ENCODE results near the gene CALHM3. TPM values are rescaled to one million over a fixed set of nuclear protein-coding genes. Genes with fewer than 3 reads are reported as not detected.

Gene CALHM3
- total and polyA plus RNA-seq, 3 experiments from 2014 or later: not detected

DNA sequence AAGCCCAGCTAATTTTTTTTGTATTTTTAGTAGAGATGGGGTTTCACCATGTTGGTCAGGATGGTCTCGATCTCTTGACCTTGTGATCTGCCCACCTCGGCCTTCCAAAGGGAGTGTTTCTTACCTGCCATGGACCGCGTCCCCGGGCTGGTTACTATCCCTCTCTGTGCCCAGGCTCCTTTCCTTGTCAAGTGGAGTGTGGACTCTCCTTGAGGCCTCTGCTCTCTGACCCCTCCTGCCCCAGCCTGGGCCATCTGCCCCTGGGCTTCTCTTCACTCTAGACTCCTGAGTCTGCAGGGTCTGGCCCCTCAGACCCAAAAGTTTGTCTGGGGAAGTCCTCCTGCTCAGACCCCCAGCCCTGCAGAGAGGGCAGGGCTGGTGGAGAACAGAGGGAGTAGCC is 35.2 kb upstream of the CALHM3 start:
- no peaks in the 10 kb centered on the region for H3K36me3 ChIP-seq (ENCODE audit: insufficient read depth, low read length)
- H3K4me3 Mint-ChIP-seq: no peak overlapping the region
- H3K27ac Mint-ChIP-seq: peak overlapping the region in 1 of 8 donors; percentile 64
- DNase-seq: no peak
- peaks cover 2 to 5% (median 5%) of the 10 kb centered on the region in 3 donors for H3K4me1 Mint-ChIP-seq
- peaks cover 0 to 11% of the 10 kb centered on the region in 2 donors for H3K27me3 Mint-ChIP-seq
- no peak overlapping the region for H3K4me3 ChIP-seq (ENCODE audit: low read length)
- peaks cover 8% of the 10 kb centered on the region for H3K27me3 ChIP-seq (ENCODE audit: insufficient read depth, low read length, poor library complexity, severe bottlenecking)
- H3K4me1 ChIP-seq (ENCODE audit: insufficient read depth, low read length): no peaks in the 10 kb centered on the region
- H3K9me3 Mint-ChIP-seq: no peaks in the 10 kb centered on the region
- no peaks in the 10 kb centered on the region for H3K9me3 ChIP-seq (ENCODE audit: low read length)
- H3K36me3 Mint-ChIP-seq: no peaks in the 10 kb centered on the region
- POLR2A ChIA-PET: no interaction called here
- CTCF ChIA-PET: no interaction called here
- H3K27ac ChIP-seq (ENCODE audit: low read depth, low read length): no peak overlapping the region

DNA sequence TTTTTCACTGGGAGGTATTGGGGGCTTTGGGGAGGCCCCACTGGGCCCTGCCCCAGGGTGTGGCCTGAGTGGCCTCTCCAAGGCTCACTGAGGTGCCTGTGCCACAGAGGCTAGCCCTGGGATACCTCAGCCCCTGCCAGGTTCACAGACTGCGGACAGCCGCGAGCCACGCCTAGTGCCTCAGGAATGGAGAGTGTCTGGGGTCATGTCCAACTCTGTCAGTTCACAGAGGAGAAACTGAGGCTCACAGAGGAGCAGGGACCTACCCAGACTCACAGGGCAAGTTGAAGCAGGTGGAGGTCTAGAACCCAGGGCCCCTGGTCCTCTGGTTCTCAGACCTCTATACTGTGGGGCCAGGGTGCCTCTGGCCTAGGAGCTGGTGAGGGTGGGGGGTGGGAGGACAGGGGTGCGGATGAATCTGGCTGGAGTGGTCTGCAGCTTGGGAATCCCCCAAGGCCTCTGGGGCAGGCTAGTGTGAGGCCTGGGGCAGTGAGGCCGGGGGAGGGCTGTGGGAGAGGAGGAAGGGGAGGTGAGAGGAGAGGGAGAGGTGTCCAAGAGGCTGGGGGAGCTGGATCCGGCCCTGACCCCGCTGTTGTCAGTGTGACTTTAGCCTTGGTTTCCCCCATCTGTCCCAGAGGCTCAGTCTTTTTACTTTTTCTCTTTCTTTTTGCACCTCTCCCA is 34.5 kb upstream of the CALHM3 start:
- ChIA-PET CTCF (no interaction called here), POLR2A (no interaction called here)
- no peaks in the 10 kb centered on the region for H3K4me1 ChIP-seq (ENCODE audit: insufficient read depth, low read length)
- Mint-ChIP-seq H3K27ac (peak overlapping the region in 1 of 8 donors; percentile 38), H3K9me3 (no peaks in the 10 kb centered on the region), H3K36me3 (no peaks in the 10 kb centered on the region), H3K4me3 (no peak overlapping the region), H3K27me3 (peaks cover 0 to 11% of the 10 kb centered on the region in 2 donors), H3K4me1 (peaks cover 2 to 5% (median 5%) of the 10 kb centered on the region in 3 donors)
- no peaks in the 10 kb centered on the region for H3K36me3 ChIP-seq (ENCODE audit: insufficient read depth, low read length)
- DNase-seq: no peak
- peaks cover 7% of the 10 kb centered on the region for H3K27me3 ChIP-seq (ENCODE audit: insufficient read depth, low read length, poor library complexity, severe bottlenecking)
- no peak overlapping the region for H3K27ac ChIP-seq (ENCODE audit: low read depth, low read length)
- no peaks in the 10 kb centered on the region for H3K9me3 ChIP-seq (ENCODE audit: low read length)
- no peak overlapping the region for H3K4me3 ChIP-seq (ENCODE audit: low read length)

DNA sequence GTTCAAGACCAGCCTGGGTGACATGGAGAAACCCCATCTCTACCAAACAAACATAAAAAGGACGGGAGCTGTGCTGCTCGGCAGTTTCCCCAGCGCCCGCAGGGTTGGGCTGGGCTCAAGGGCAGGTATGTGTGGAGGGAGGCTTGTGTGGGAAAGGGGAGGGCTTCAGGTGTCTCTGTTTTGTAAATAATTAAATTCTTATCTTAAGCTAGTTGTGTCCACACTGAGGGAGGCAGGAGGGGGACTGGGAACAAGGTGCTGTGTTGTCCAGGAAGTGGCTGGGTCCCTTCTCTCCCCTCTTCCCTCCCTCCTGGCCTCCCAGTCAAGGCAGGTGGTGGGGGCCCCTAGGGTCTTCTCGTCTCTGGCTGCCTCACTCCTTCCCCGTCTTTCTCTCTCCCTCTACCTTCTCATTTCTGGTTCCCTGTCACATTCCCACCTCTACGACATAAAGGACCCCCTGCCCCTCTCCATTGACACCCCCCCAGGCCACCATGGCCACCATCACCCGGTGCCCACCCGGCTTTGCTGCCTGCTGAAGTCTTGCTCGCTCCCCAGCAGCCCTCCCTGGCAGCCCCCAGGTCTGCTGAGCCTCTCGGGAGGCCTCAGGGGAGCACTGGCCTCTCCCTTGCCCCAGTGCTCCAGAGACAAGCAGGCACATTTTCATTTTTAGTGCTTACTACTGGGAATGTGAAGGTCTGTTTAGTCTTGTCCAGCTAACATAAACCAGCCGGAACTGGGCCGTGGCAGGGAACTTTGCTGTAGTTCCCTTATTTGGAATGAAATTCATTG is 33.7 kb upstream of the CALHM3 start:
- DNase-seq: no peak
- H3K27me3 Mint-ChIP-seq: peaks cover 0 to 11% of the 10 kb centered on the region in 2 donors
- no peaks in the 10 kb centered on the region for H3K36me3 Mint-ChIP-seq
- no peaks in the 10 kb centered on the region for H3K9me3 Mint-ChIP-seq
- H3K4me3 Mint-ChIP-seq: no peak overlapping the region
- CTCF ChIA-PET: no interaction called here
- Histone ChIP-seq H3K27ac (ENCODE audit: low read depth, low read length) (no peak overlapping the region), H3K27me3 (ENCODE audit: insufficient read depth, low read length, poor library complexity, severe bottlenecking) (peaks cover 7% of the 10 kb centered on the region), H3K4me3 (ENCODE audit: low read length) (no peak overlapping the region), H3K9me3 (ENCODE audit: low read length) (no peaks in the 10 kb centered on the region), H3K4me1 (ENCODE audit: insufficient read depth, low read length) (no peaks in the 10 kb centered on the region), H3K36me3 (ENCODE audit: insufficient read depth, low read length) (no peaks in the 10 kb centered on the region)
- peaks cover 2 to 5% (median 5%) of the 10 kb centered on the region in 3 donors for H3K4me1 Mint-ChIP-seq
- POLR2A ChIA-PET: no interaction called here
- H3K27ac Mint-ChIP-seq: peak overlapping the region in 1 of 8 donors; percentile 38

DNA sequence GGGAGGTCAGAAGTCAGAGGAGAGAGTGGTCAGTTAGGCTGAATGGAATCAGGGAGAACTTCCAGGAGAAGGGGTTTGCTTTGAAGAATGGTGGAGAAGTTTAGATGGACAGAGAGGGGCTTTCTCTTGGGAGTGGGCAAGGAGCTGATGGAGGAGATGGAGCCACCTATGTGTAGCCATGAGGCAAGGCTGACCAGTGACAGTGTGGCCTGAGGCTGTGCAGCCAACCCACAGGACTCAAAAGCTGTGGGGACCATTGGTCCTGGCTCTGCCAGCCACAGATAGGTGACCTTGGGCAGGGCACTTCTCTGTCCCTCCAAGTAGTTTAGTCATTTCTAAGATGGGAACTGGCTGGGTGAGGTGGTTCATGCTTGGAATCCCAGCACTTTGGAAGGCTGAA is 33.1 kb upstream of the CALHM3 start:
- no peaks in the 10 kb centered on the region for H3K9me3 ChIP-seq (ENCODE audit: low read length)
- ChIA-PET CTCF (no interaction called here), POLR2A (no interaction called here)
- H3K4me3 Mint-ChIP-seq: no peak overlapping the region
- peaks cover 7% of the 10 kb centered on the region for H3K27me3 ChIP-seq (ENCODE audit: insufficient read depth, low read length, poor library complexity, severe bottlenecking)
- no peak overlapping the region for H3K27ac ChIP-seq (ENCODE audit: low read depth, low read length)
- H3K4me1 Mint-ChIP-seq: peaks cover 2 to 5% (median 5%) of the 10 kb centered on the region in 3 donors
- no peak overlapping the region for H3K4me3 ChIP-seq (ENCODE audit: low read length)
- no peaks in the 10 kb centered on the region for H3K4me1 ChIP-seq (ENCODE audit: insufficient read depth, low read length)
- H3K27me3 Mint-ChIP-seq: peaks cover 0 to 14% of the 10 kb centered on the region in 2 donors
- no peaks in the 10 kb centered on the region for H3K9me3 Mint-ChIP-seq
- no peaks in the 10 kb centered on the region for H3K36me3 ChIP-seq (ENCODE audit: insufficient read depth, low read length)
- DNase-seq: no peak
- H3K36me3 Mint-ChIP-seq: no peaks in the 10 kb centered on the region
- H3K27ac Mint-ChIP-seq: no peak overlapping the region

DNA sequence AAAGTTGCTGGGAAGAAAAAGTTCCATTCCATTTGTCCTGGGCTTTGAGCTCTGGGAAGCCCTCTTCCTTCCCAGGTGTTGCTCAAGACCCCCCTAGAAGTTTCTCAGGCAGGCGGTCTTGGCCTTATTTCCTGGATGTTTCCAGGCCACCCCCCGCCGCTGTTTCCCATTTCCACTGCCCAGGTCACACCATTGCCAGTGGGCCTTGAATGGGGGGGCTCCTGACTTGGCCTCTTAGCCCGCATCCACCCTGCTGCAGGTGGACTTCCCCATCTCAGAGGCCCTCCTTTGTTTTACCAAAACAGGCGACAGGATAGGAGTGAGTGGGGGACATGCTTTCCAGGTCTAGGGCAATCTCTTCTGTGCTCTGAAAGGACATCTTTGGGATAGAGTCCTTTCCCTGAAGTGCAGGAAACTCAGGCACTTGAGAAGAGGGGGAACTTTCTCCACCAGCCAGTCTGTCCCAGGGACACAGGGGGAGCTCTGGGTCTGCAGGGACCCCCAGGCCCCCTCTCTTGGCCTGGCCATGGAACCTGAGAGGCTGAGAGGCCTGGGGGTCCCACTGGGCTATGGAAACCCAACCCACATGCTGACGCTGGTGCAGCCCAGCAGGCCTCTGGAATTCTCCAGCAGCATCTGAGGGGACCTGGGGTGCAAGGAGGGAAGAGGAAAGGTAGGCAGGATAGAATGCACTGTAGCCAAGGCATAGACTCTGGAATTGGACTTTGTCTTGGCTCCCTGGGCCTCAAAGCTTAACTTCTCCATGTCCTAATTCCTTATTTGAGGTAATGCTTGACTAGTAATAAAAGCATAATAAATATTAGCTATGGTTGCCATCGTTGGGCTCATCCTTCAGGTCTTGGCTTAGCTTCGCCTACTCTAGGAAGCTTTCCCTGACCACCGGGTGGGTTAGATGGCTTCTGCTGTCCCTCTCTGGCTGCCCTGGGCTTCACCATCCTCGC is 32.0 kb upstream of the CALHM3 start:
- Histone ChIP-seq H3K4me1 (ENCODE audit: insufficient read depth, low read length) (no peaks in the 10 kb centered on the region), H3K9me3 (ENCODE audit: low read length) (no peaks in the 10 kb centered on the region), H3K36me3 (ENCODE audit: insufficient read depth, low read length) (no peaks in the 10 kb centered on the region), H3K27me3 (ENCODE audit: insufficient read depth, low read length, poor library complexity, severe bottlenecking) (peaks cover 7% of the 10 kb centered on the region), H3K4me3 (ENCODE audit: low read length) (no peak overlapping the region), H3K27ac (ENCODE audit: low read depth, low read length) (no peak overlapping the region)
- no peaks in the 10 kb centered on the region for H3K36me3 Mint-ChIP-seq
- no peaks in the 10 kb centered on the region for H3K9me3 Mint-ChIP-seq
- H3K4me1 Mint-ChIP-seq: peaks cover 2 to 5% (median 5%) of the 10 kb centered on the region in 3 donors
- CTCF ChIA-PET: no interaction called here
- H3K27ac Mint-ChIP-seq: peak overlapping the region in 1 of 8 donors; percentile 43
- POLR2A ChIA-PET: no interaction called here
- H3K27me3 Mint-ChIP-seq: peaks cover 3 to 19% of the 10 kb centered on the region in 2 donors
- DNase-seq: no peak
- peak overlapping the region in 1 of 7 donors; percentile 41 for H3K4me3 Mint-ChIP-seq

DNA sequence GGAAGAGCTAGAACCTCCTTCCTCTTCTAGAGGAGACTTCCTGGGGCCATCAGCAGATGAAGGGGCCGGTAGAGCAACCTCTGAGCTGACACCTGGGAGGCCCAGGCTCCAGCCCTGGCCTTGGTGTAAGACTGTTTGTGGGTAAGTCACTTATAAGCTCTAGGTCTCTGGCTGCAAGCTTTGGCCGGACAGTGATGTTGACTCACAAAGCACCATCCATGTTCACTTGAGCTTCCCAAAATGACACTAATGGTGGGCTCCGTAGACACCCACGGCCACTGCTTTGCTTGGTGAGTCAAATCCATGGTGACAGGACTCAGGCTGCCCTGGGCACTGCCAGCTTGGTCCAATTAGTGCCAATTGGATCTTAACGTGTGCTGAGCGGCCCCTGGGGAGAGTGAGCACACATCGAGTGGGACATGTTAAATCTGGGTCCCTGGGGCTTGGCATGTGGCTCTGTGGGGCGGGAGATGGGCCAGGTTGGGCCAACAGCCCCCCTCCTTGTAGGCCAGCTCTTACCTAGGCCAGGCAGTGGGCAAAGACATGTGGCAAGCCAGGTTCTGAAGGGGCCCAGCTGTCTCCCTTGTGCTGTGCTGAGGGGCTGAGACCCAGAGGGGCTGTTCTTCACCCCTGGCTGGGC is 31.1 kb upstream of the CALHM3 start:
- H3K36me3 ChIP-seq (ENCODE audit: insufficient read depth, low read length): no peaks in the 10 kb centered on the region
- Mint-ChIP-seq H3K9me3 (no peaks in the 10 kb centered on the region), H3K27me3 (peaks cover 3 to 19% of the 10 kb centered on the region in 2 donors), H3K4me1 (no peaks in the 10 kb centered on the region), H3K36me3 (no peaks in the 10 kb centered on the region), H3K27ac (no peak overlapping the region), H3K4me3 (no peak overlapping the region)
- H3K4me1 ChIP-seq (ENCODE audit: insufficient read depth, low read length): peaks cover 2% of the 10 kb centered on the region
- H3K9me3 ChIP-seq (ENCODE audit: low read length): no peaks in the 10 kb centered on the region
- ChIA-PET POLR2A (no interaction called here), CTCF (no interaction called here)
- no peak overlapping the region for H3K27ac ChIP-seq (ENCODE audit: low read depth, low read length)
- peaks cover 7% of the 10 kb centered on the region for H3K27me3 ChIP-seq (ENCODE audit: insufficient read depth, low read length, poor library complexity, severe bottlenecking)
- H3K4me3 ChIP-seq (ENCODE audit: low read length): no peak overlapping the region
- DNase-seq: no peak

DNA sequence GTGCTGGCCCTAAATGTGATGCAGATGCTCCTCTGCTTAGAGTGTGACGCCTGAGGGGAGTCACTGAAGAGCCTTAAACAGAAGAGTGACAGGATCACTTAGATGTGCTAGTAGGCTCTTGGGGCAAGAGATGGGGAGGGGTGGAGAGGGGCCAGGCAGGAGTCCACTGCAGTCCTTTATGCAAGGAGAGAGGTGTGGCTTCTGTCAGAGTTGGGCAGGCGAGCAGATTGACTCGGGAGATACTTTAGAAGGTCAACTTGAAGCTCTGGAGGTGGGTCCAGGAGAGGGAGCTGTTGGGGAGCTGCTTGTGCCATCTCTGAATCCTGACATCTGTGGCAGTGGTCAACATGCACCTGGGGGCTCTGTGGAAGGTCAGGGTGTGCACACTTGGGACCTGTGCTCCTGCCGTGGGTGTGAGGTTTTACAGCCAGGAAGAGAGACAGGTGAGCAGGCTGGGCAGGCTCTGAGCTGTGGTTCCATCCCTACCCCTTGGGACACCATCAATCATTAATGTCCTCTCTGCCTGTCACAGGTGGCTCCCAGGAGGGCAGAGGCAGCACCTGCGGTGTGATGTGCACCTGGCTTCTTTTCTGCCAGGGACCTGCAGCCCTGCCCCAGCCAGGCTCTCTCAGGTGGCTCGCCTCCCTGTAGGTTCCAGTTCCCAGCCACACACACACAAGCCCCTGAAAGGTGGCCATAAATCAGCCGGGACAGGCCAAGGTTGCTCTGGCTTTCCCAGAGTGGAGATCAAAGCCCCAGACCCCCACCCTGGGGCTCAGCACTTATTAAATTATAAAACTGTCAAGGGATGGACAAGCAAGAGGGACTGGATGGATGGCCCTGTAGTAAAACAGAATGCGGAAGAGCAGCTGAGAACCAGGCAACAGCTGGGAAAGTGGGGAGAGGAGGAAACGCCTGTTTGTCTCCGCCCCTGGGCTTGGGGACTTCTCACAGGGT is 28.5 kb upstream of the CALHM3 start:
- Histone ChIP-seq H3K27ac (ENCODE audit: low read depth, low read length) (no peak overlapping the region), H3K9me3 (ENCODE audit: low read length) (no peaks in the 10 kb centered on the region), H3K4me1 (ENCODE audit: insufficient read depth, low read length) (peaks cover 15% of the 10 kb centered on the region), H3K4me3 (ENCODE audit: low read length) (no peak overlapping the region), H3K36me3 (ENCODE audit: insufficient read depth, low read length) (no peaks in the 10 kb centered on the region), H3K27me3 (ENCODE audit: insufficient read depth, low read length, poor library complexity, severe bottlenecking) (peaks cover 7% of the 10 kb centered on the region)
- no peak for DNase-seq
- Mint-ChIP-seq H3K4me3 (no peak overlapping the region), H3K36me3 (no peaks in the 10 kb centered on the region), H3K4me1 (peaks cover 8 to 14% (median 12%) of the 10 kb centered on the region in 3 donors), H3K9me3 (no peaks in the 10 kb centered on the region), H3K27me3 (peaks cover 8 to 22% of the 10 kb centered on the region in 2 donors), H3K27ac (peak overlapping the region in 1 of 8 donors; percentile 32)
- CTCF ChIA-PET: no interaction called here
- POLR2A ChIA-PET: no interaction called here

Data from CD8-positive, alpha-beta memory T cell (primary cell).